DOHH2 (cell line): Measurements from ENCODE around the gene COL4A1.

Experiments used
- H3F3A ChIP-seq: fragments of 200-600 bp; sonication (generic), shearing (Covaris generic); 2 replicates; pipeline ENCODE4 v1.6.0; 2016; ENCODE audit warnings: antibody characterized with exemption, mild to moderate bottlenecking; ENCODE audit not compliant: control insufficient read depth, insufficient read depth
- H3K27ac ChIP-seq: fragments of 200-600 bp; sonication (generic); 2 replicates; pipeline ENCODE4 v1.5.1; 2014; ENCODE audit warnings: low read depth, mild to moderate bottlenecking, low read length, moderate library complexity
- H3K27me3 ChIP-seq: fragments of 200-600 bp; sonication (generic); 2 replicates; pipeline ENCODE4 v1.6.1; 2014; ENCODE audit warnings: mild to moderate bottlenecking, low read length, mixed read lengths; ENCODE audit not compliant: control insufficient read depth
- H3K36me3 ChIP-seq: fragments of 200-600 bp; sonication (generic); 2 replicates; pipeline ENCODE4 v1.6.1; 2014; ENCODE audit warnings: mild to moderate bottlenecking, low read length, moderate library complexity, mixed read lengths; ENCODE audit not compliant: control insufficient read depth
- H3K4me1 ChIP-seq: fragments of 200-600 bp; sonication (generic); 2 replicates; pipeline ENCODE4 v1.6.1; 2014; ENCODE audit warnings: mild to moderate bottlenecking, low read length, mixed read lengths; ENCODE audit not compliant: control insufficient read depth
- H3K4me2 ChIP-seq: fragments of 200-600 bp; sonication (generic); 2 replicates; pipeline ENCODE4 v1.6.0; 2014; ENCODE audit warnings: mild to moderate bottlenecking, low read length, moderate library complexity
- H3K4me3 ChIP-seq: fragments of 200-600 bp; sonication (generic); 2 replicates; pipeline ENCODE4 v1.5.1; 2014; ENCODE audit warnings: mild to moderate bottlenecking, low read length, mixed read lengths
- H3K79me2 ChIP-seq: fragments of 200-600 bp; sonication (generic); 2 replicates; pipeline ENCODE4 v1.6.1; 2014; ENCODE audit warnings: mild to moderate bottlenecking, low read length, mixed read lengths; ENCODE audit not compliant: control insufficient read depth
- H3K9me2 ChIP-seq: fragments of 200-600 bp; sonication (generic); replicated peaks from 2 replicates; pipeline ENCODE4 v1.6.1; 2014; ENCODE audit warnings: mild to moderate bottlenecking, low read length, mixed read lengths; ENCODE audit not compliant: control insufficient read depth
- H3K9me3 ChIP-seq: fragments of 200-600 bp; sonication (generic); 2 replicates; pipeline ENCODE4 v1.6.1; 2014; ENCODE audit warnings: antibody characterized with exemption, low read length, mixed read lengths; ENCODE audit not compliant: control insufficient read depth, insufficient read depth
- H4K20me1 ChIP-seq: fragments of 200-600 bp; sonication (generic); 2 replicates; pipeline ENCODE4 v1.6.0; 2014; ENCODE audit warnings: low read depth, mild to moderate bottlenecking, antibody characterized with exemption, low read length, moderate library complexity; ENCODE audit not compliant: control insufficient read depth, insufficient read depth
- CTCF ChIP-seq: fragments of 200-600 bp; sonication (generic); IDR thresholded peaks from one replicate; pipeline ENCODE4 v1.5.1; 2014; ENCODE audit warnings: antibody characterized with exemption, mild to moderate bottlenecking, low read depth, low read length; ENCODE audit not compliant: poor library complexity, severe bottlenecking
- EZH2phosphoT487 ChIP-seq: fragments of 200-600 bp; sonication (generic); IDR thresholded peaks from 2 replicates; pipeline ENCODE4 v1.6.1; 2017; ENCODE audit warnings: borderline replicate concordance, mild to moderate bottlenecking, antibody characterized with exemption, low read length, moderate library complexity, mixed read lengths

COL4A1 gene

GRCh38 chr13:110238818-110239195, 68.2 kb downstream of the COL4A1 start:
- no peaks in the 10 kb centered on the region for H3K36me3 ChIP-seq
- no peaks in the 10 kb centered on the region for H4K20me1 ChIP-seq
- peaks cover 3% of the 10 kb centered on the region; the same call in 1 of the 2 replicates for H3K27me3 ChIP-seq
- H3K9me2 ChIP-seq: no peaks in the 10 kb centered on the region
- no peaks in the 10 kb centered on the region for H3K4me1 ChIP-seq
- no peak overlapping the region for H3K4me3 ChIP-seq
- H3K9me3 ChIP-seq: no peaks in the 10 kb centered on the region
- no peak overlapping the region for H3K27ac ChIP-seq
- H3F3A ChIP-seq: no peaks in the 10 kb centered on the region
- no peak for TF ChIP-seq CTCF
- TF ChIP-seq EZH2phosphoT487: no peak
- H3K79me2 ChIP-seq: no peaks in the 10 kb centered on the region
- H3K4me2 ChIP-seq: no peak overlapping the region

- Histone ChIP-seq H3K79me2 (no peaks in the 10 kb centered on the region), H3K27me3 (peaks cover 3% of the 10 kb centered on the region; the same call in 1 of the 2 replicates), H3K4me3 (no peak overlapping the region), H3K4me2 (no peak overlapping the region), H3F3A (no peaks in the 10 kb centered on the region), H3K36me3 (no peaks in the 10 kb centered on the region), H3K9me3 (no peaks in the 10 kb centered on the region), H4K20me1 (no peaks in the 10 kb centered on the region), H3K4me1 (no peaks in the 10 kb centered on the region), H3K9me2 (no peaks in the 10 kb centered on the region), H3K27ac (no peak overlapping the region)
- TF ChIP-seq CTCF: no peak
- no peak for TF ChIP-seq EZH2phosphoT487
These were observed 68.8 kb downstream of the COL4A1 start for GRCh38 chr13:110237875-110238817.

DNA sequence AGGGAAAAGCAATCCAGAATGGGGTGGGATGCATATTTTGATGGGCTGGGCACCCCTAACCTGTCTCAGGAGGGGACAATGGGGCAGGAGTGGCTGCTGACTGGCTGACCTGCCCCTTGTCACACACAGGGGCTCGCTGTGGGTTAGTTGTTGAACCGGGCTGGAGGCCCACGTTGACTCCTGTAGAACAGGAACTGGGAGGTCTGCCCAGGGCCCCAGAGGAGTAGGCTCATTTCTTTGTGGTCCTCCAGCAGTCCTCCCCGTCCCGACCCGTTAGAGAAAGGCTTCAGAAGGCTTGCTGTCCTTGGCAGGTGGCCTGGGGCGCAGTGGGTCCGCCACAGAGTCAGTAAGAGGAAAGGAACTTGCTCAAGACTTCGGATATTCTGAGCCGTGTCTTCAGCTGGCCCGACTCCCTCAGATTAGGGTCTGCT, 70.1 kb downstream of the COL4A1 start:
- Histone ChIP-seq H4K20me1 (no peaks in the 10 kb centered on the region), H3K4me3 (no peak overlapping the region), H3K9me2 (no peaks in the 10 kb centered on the region), H3K36me3 (no peaks in the 10 kb centered on the region), H3K79me2 (no peaks in the 10 kb centered on the region), H3K9me3 (no peaks in the 10 kb centered on the region), H3K4me1 (no peaks in the 10 kb centered on the region), H3K27me3 (peaks cover 3% of the 10 kb centered on the region; the same call in 1 of the 2 replicates), H3K4me2 (no peak overlapping the region), H3F3A (no peaks in the 10 kb centered on the region), H3K27ac (no peak overlapping the region)
- TF ChIP-seq CTCF (no peak), EZH2phosphoT487 (no peak)
